Stimulated activated CD4-positive, alpha-beta T cell treated with anti-CD3 and anti-CD28 coated beads, Interleukin-1b, Interleukin-23, amount 100 ng/mL, for 48 hours (primary cell): Measurements from ENCODE around the gene LBH.

Experiments used
- DNase-seq: peaks from one replicate; pipeline ENCODE4 v3.0.0-alpha.2; 2020

LBH gene

GRCh38 chr2:30235859-30236535 lies 4.7 kb downstream of the LBH start:
- DNase-seq = peak; percentile 53

DNA sequence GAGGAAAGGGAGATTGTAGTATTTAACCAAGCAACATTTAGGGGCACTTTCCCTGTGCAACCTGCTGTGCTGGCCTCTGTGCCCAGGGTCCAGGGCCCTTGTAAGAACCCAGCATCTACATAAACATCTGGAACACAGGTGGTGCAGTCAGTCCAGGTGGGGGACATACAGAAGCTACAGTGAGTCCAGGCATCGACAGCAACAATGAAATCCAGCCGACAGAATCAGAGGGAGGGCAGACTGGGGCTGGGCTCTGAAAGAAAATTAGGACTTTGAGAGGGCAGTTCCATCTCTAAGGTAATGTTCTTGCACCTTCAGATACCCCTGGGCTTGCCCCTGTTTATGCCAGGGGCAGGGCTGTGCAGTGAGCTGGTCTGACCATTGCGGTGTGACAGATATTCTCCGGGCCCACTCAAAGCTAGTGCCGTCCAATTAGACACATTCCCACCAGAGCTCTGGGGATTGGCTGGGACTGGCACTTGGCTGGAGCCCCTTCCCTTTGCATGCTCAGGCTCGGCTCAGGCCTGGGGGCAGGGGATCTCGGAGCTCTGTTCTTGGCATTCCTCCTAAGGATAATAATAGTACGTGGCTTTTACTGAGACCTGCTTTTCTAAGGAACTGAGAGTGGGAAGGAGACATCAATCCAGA lies 5.4 kb downstream of the LBH start:
- DNase-seq = no peak

- peak; percentile 60 for DNase-seq
These were observed 6.1 kb downstream of the LBH start for GRCh38 chr2:30237239-30237965.

DNA sequence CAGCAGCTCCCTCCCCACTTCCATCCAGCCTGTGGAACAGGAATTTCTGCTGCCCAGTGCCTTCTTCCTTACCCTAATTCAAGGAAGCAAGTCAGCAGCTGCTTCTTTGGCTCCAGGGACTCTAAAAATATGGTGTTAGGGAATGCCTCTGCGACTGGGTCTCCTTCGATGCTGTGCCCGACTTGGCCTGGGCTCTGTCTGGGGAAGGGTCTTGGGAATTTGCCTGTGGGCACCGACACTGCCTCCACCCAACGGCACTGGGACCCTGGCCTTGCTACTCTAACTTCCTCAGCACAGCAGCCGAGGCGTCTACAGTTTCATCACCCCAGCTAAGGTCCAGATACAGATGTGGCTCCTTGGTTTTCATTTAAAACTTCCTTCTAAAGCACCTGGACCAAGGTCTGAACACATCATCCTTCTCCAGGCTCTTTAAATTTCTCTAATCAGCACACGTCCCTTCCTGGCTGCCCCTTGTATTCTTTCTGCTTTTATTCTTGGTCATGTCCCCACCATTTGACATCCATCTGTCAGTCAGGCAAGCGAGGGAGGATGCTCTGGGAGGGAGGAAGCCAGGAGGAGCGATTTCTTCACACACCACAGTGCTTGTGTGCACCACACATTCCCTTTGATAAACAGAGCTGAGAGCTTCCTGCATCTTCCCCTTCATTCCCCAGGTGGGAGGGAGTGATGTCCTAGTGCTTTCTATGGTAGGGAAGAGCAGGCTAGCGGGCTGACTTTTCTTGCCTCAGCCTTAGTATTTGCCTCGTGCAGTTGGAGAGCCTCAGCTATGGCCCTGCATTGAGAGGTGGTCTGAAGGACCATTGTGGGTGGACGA lies 6.8 kb downstream of the LBH start:
- DNase-seq = no peak

DNA sequence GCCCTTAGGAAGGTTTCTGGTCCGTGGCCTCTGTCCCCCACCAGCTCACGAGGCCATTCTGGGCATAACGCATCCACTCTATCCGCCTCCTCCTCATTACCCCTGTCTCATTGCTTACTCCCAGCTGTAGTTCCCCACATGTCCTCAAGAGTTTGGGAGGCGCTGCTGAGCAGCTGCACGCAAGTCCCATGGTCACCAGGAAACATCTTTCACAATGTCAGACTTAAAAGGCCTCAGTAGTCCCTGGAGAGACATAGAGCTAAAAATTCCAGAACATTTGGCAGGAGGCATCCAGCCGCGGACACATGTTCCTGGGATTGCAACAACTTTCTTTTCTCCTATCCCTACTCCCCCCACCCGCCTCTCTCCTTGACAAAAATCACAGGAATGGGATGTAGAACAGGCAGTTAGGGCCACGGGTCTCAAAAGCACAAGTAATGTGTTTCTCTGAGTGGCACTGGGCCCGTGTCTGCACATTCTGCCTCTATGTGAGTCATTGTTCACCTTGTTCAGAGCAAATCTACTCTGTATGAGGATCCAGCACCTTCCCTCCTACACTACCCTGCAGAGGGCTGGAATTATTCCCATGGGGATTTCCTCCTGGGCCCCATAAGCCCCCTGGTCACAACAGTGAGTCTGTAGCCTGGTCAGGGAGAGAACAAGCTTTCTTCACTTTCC lies 8.1 kb downstream of the LBH start:
- DNase-seq = peak; percentile 79

- DNase-seq = no peak
These were observed 8.8 kb downstream of the LBH start for GRCh38 chr2:30239986-30240752.

GRCh38 chr2:30243231-30243630 lies 11.9 kb downstream of the LBH start:
- DNase-seq = no peak

GRCh38 chr2:30245364-30245763 lies 14.0 kb downstream of the LBH start:
- no peak for DNase-seq

DNA sequence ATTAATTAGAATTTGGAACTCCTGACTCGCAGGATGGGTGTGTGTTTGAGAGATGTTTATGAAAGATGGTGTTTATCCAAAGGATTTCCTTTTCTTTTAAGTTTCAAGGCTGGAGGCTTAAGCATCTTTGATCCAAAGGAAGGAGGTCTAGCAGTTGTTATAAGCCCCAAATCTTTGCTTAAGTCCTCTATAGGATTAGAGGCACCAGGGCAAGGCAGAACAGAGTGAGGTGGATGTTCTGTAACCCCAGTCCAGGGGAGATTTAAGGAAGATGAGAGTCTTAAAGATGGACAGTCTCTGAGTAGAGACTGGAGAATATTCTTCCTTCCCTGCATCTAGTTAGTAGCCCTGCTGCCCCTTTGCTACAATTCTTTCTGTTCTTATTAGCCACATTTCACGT lies 17.5 kb downstream of the LBH start:
- no peak for DNase-seq

- DNase-seq = no peak
These were observed 18.0 kb downstream of the LBH start for GRCh38 chr2:30249354-30249753.

DNA sequence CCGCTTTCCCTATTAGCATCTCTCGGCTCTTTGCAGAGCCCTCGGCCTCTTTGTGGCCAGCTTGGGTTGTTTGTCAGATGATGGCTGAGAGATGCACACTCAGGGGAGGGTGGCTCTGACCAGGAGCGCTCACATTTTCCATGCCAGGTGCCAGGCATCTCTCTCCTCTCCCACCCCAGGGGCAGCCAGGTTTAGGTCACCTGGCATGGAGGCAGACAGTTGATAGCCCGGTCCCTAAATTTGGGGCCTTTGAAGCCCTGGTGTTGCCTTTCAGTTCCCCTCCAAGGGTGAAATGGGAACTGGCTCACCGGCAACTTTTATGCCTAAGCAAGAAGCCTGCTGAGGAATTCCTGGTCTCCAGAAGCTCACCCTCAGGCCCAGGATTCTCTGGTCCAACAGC lies 19.1 kb downstream of the LBH start:
- DNase-seq = no peak

DNA sequence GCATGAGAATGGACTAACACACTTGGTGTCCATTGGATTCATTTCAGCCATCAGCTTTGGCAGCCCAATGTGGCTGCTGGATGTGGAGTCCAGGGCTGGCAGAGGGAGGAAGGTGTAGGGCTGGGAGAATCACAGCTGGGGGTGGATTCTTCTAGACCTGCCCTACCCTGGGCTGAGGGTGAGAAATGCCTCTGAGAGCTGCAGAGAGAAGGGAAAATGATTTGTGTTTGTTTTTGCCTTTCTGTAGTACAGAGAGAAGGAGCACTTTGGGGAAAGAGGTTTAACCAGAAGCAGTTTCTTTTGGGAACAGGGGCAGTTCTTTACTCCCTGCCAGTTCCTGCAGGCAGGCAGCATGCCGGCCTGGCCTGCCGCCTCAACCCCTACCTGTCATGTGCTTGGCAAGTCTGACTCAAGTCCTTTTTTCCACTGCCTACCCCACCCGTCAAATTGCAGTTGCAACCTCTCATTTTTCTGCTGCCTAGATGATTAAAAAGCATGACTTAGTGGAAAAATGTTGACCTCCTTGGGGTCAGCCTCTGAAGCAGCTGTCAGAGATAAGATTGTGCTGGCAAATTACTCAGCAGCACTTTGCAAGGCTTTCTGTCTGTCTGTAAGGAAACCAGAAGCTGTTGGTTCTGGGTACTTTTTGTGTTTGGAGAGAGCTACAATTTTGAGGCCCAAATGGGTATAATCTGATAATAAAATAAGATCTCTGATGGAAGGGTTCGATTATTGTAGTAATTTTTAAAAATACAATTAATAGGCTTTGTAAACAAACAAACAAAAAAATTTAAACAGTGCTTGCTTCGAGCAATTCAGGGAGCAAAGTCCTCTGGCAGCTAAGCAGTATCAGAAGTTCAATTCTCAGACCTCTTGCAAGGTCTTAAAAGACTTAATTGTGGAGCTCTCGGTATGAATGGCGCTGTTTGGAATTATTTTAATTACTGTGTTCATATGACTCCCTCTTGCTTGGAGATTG lies 21.7 kb downstream of the LBH start:
- peak; percentile 82 for DNase-seq

GRCh38 chr2:30253873-30254684 lies 22.7 kb downstream of the LBH start:
- DNase-seq = no peak

- no peak for DNase-seq
These were observed 23.3 kb downstream of the LBH start for GRCh38 chr2:30254685-30255001.

DNA sequence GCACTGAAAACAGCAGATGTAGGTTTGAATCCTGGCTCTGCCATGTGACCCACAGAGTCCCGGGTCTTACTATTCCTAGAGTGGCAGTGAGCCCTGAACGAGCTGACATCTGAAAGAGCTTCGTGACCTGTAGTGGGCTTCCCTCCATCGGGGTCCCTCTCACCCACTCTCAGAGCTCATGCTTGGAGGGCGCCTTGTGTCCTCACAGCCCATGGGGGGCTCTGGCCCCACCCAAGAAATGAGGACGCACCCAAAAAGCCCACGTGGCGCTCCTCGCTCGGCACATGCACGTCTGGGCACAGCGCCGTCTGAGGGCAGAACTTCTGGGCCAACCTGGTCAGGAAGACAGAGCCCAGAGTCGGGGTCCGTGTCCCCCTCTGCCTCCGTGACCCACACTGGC lies 23.7 kb downstream of the LBH start:
- DNase-seq = no peak

- no peak for DNase-seq
These were observed 24.4 kb downstream of the LBH start for GRCh38 chr2:30255466-30256408.

DNA sequence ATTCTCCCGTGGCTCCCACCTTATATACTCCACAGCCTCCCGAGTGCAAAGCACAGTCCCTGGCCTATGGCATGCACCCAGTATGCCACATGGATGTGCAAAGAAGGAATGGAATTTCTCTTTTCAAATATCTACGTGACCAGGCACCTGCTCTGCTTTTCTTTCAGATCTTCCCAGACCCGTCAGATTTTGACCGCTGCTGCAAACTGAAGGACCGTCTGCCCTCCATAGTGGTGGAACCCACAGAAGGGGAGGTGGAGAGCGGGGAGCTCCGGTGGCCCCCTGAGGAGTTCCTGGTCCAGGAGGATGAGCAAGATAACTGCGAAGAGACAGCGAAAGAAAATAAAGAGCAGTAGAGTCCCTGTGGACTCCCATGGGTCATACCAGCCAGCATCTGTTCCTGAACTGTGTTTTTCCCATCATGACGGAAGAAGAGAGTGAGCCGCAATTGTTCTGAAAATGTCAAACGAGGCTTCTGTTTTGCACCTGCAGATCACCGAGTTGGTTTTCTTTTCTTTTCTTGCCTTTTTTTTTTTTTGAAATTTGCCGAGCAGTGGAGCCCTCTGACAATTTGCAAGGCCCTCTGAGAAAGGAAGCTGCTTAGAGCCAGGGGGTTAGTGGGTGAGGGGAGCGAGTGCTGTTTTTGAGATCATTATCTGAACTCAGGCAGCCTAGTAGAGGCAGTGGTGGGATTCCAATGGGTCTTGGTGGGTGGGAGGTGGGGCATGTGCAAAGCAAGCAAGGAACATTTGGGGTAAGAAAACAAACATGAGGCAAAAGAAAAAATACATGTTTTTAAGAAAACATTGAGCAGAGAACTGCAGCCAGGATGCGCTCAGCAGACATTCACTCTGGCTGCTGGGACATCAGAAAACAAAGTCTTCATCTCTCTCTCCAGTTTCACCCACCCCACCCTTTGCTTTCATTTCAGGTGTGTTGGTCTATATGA lies 26.2 kb downstream of the LBH start:
- no peak for DNase-seq

DNA sequence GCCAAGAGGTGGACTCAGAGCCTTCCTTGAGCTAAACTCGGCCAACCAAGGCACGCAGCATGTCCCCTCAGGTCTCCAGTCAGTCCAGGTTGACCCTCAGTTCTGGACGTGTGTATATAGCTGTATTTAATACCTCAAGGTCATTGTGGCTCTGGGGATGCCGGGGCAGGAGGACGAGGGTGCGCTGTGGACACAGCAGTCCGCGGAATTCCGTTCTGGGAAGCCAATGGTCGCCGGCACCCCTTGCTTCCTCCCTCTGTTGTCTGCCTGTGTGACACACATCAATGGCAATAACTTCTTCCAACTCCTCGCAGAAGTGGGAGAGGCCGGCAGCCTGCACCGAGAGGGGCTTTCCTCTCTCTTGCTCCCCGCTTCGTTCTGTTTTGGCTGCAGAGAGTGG lies 27.7 kb downstream of the LBH start:
- DNase-seq = no peak
